ENCODE data around the gene SLC24A3. TPM values are rescaled to one million over a fixed set of nuclear protein-coding genes. Genes with fewer than 3 reads are reported as not detected.

Gene SLC24A3
- total and polyA plus RNA-seq, 2 of the 13 experiments (the other 11 are each of a cell fraction or from before 2014, with no cell fraction given) = not detected

GRCh38 chr20:19440660-19441527 lies 228.5 kb downstream of the SLC24A3 start:
- TF ChIP-seq NPAS2 (CRISPR knock-in tag; IDR thresholded peaks at IDR 0.05; ENCODE audit: borderline replicate concordance) = no peak
- ATAC-seq (no peak), DNase-seq (ENCODE audit: low spot score) (no peak), FAIRE-seq (no peak)
- H4K20me1 ChIP-seq (ENCODE audit: insufficient read depth, low read length) = no peaks in the 10 kb centered on the region
- H3K9me3 ChIP-seq (ENCODE audit: low read length) = peaks cover 26% of the 10 kb centered on the region
- H3K4me3 ChIP-seq (replicated peaks in 1 of 3; ENCODE audit: insufficient read depth in 1 of 3, low read depth in 2 of 3, low read length in 3 of 3) = no peak overlapping the region
- H3K36me3 ChIP-seq (replicated peaks in 1 of 2; ENCODE audit: control insufficient read depth in 1 of 2, insufficient read depth in 2 of 2, low read length in 2 of 2) = no peaks in the 10 kb centered on the region
- in situ Hi-C loops (cut with HindIII; ENCODE audit: extremely low pct_ligation_motif_present, low pct_unique_long_range_greater_than_20kb) = no loop called here
- H2AFZ ChIP-seq (ENCODE audit: low read length) = no peak overlapping the region
- WGBS (ENCODE audit: low lambda C conversion rate) = 27% methylated on average over 14 of the region's 14 CpGs
- intact Hi-C loops (cut with micrococcal nuclease; ENCODE audit: unreplicated experiment) = no loop called here
- H3K9ac ChIP-seq (ENCODE audit: insufficient read depth, low read depth, low read length) = no peak overlapping the region
- H3K27ac ChIP-seq (ENCODE audit: extremely low read length, insufficient read depth, low read length) = no peak overlapping the region
- no peaks in the 10 kb centered on the region for H3K27me3 ChIP-seq (ENCODE audit: control insufficient read depth in 1 of 2, insufficient read depth in 2 of 2, low read length in 2 of 2)
- H3K4me1 ChIP-seq (ENCODE audit: insufficient read depth, low read length) = no peaks in the 10 kb centered on the region
- POLR2A ChIA-PET = no interaction called here
- no peaks in the 10 kb centered on the region for H3K79me2 ChIP-seq (ENCODE audit: insufficient read depth, low read length)
- CTCF ChIA-PET (ENCODE audit: low intra/inter-chr PET ratio, low total read pairs) = no interaction called here
- H3K4me2 ChIP-seq (ENCODE audit: low read depth, low read length) = no peak overlapping the region
- BruUV-seq (replicated peaks) = no TSS peak

DNA sequence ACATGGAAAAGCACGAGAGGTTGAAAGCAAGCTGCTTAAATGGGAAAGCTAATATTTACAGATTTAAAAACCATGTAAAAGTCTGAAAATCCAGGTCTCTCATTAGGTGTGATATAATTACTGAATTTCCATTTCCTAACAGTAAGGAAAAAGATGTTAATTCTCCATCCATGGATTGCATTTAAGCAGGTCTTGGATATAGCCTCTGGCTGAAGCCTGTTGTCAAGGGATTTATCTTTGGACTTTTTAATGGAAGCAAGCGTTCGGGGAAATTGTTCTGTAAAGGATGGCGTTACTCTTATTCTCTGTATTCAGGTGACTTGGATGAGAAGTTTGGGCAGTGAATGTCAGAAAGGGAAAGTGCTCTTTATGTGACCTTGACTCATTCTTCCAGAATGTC lies 233.8 kb downstream of the SLC24A3 start:
- in situ Hi-C loops (cut with HindIII; ENCODE audit: extremely low pct_ligation_motif_present, low pct_unique_long_range_greater_than_20kb) (no loop called here), intact Hi-C loops (cut with micrococcal nuclease; ENCODE audit: unreplicated experiment) (no loop called here)
- POLR2A ChIA-PET = no interaction called here
- Histone ChIP-seq H3K36me3 (replicated peaks in 1 of 2; ENCODE audit: control insufficient read depth in 1 of 2, insufficient read depth in 2 of 2, low read length in 2 of 2) (no peaks in the 10 kb centered on the region), H3K27me3 (ENCODE audit: control insufficient read depth in 1 of 2, insufficient read depth in 2 of 2, low read length in 2 of 2) (no peaks in the 10 kb centered on the region; a peak in 1 of 5 replicates), H3K4me1 (ENCODE audit: insufficient read depth, low read length) (no peaks in the 10 kb centered on the region), H3K9me3 (ENCODE audit: low read length) (peaks cover 26% of the 10 kb centered on the region), H4K20me1 (ENCODE audit: insufficient read depth, low read length) (no peaks in the 10 kb centered on the region), H3K27ac (ENCODE audit: extremely low read length, insufficient read depth, low read length) (no peak overlapping the region), H3K9ac (ENCODE audit: insufficient read depth, low read depth, low read length) (no peak overlapping the region), H3K79me2 (ENCODE audit: insufficient read depth, low read length) (no peaks in the 10 kb centered on the region), H2AFZ (ENCODE audit: low read length) (no peak overlapping the region), H3K4me2 (ENCODE audit: low read depth, low read length) (no peak overlapping the region), H3K4me3 (replicated peaks in 1 of 3; ENCODE audit: insufficient read depth in 1 of 3, low read depth in 2 of 3, low read length in 3 of 3) (no peak overlapping the region)
- no peak for ATAC-seq
- no peak for FAIRE-seq
- CTCF ChIA-PET (ENCODE audit: low intra/inter-chr PET ratio, low total read pairs) = no interaction called here
- BruUV-seq (replicated peaks) = no TSS peak
- WGBS (ENCODE audit: low lambda C conversion rate) = 4% methylated on average over 4 of the region's 4 CpGs
- no peak for DNase-seq (ENCODE audit: low spot score)
- TF ChIP-seq ZNF747 (CRISPR knock-in tag; IDR thresholded peaks at IDR 0.05; ENCODE audit: borderline replicate concordance) (no peak), ZNF607 (CRISPR knock-in tag; IDR thresholded peaks at IDR 0.05; ENCODE audit: borderline replicate concordance) (no peak), ZNF790 (CRISPR knock-in tag; IDR thresholded peaks at IDR 0.05; ENCODE audit: borderline replicate concordance) (no peak), MBNL3 (CRISPR knock-in tag; conservative IDR thresholded peaks at IDR 0.05) (no peak), POLR2AphosphoS2 (IDR thresholded peaks at IDR 0.05; ENCODE audit: low read depth, low read length) (no peak), ZNF75D (CRISPR knock-in tag; IDR thresholded peaks at IDR 0.05; ENCODE audit: borderline replicate concordance) (no peak), KMT2A (CRISPR knock-in tag; IDR thresholded peaks at IDR 0.05) (no peak), SRY (CRISPR knock-in tag; IDR thresholded peaks at IDR 0.05) (no peak), HES4 (CRISPR knock-in tag; IDR thresholded peaks at IDR 0.05; ENCODE audit: borderline replicate concordance) (no peak)
- TF ChIP-seq, protein P1, sequence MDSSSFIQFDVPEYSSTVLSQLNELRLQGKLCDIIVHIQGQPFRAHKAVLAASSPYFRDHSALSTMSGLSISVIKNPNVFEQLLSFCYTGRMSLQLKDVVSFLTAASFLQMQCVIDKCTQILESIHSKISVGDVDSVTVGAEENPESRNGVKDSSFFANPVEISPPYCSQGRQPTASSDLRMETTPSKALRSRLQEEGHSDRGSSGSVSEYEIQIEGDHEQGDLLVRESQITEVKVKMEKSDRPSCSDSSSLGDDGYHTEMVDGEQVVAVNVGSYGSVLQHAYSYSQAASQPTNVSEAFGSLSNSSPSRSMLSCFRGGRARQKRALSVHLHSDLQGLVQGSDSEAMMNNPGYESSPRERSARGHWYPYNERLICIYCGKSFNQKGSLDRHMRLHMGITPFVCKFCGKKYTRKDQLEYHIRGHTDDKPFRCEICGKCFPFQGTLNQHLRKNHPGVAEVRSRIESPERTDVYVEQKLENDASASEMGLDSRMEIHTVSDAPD (CRISPR knock-in tag; IDR thresholded peaks at IDR 0.05) = no peak
- TF ChIP-seq, protein P2, sequence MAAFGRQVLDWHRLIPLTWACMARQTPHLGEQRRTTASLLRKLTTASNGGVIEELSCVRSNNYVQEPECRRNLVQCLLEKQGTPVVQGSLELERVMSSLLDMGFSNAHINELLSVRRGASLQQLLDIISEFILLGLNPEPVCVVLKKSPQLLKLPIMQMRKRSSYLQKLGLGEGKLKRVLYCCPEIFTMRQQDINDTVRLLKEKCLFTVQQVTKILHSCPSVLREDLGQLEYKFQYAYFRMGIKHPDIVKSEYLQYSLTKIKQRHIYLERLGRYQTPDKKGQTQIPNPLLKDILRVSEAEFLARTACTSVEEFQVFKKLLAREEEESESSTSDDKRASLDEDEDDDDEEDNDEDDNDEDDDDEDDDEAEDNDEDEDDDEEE (CRISPR knock-in tag; IDR thresholded peaks at IDR 0.05) = no peak
- TF ChIP-seq, protein P3, sequence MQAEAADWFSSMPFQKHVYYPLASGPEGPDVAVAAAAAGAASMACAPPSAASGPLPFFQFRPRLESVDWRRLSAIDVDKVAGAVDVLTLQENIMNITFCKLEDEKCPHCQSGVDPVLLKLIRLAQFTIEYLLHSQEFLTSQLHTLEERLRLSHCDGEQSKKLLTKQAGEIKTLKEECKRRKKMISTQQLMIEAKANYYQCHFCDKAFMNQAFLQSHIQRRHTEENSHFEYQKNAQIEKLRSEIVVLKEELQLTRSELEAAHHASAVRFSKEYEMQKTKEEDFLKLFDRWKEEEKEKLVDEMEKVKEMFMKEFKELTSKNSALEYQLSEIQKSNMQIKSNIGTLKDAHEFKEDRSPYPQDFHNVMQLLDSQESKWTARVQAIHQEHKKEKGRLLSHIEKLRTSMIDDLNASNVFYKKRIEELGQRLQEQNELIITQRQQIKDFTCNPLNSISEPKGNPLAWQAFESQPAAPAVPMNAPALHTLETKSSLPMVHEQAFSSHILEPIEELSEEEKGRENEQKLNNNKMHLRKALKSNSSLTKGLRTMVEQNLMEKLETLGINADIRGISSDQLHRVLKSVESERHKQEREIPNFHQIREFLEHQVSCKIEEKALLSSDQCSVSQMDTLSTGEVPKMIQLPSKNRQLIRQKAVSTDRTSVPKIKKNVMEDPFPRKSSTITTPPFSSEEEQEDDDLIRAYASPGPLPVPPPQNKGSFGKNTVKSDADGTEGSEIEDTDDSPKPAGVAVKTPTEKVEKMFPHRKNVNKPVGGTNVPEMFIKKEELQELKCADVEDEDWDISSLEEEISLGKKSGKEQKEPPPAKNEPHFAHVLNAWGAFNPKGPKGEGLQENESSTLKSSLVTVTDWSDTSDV (CRISPR knock-in tag; IDR thresholded peaks at IDR 0.05) = no peak
